ENCODE data around the gene JARID2. TPM values are rescaled to one million over a fixed set of nuclear protein-coding genes. Genes with fewer than 3 reads are reported as not detected.

Gene JARID2
- total RNA-seq, 1 donor from 2014 or later: 65.6 TPM

- Mint-ChIP-seq H3K27me3 (no peaks in the 10 kb centered on the region), H3K27ac (no peak overlapping the region), H3K4me3 (ENCODE audit: low read depth) (no peak overlapping the region), H3K4me1 (ENCODE audit: low read depth) (peaks cover 41% of the 10 kb centered on the region), H3K9me3 (ENCODE audit: low read depth) (no peaks in the 10 kb centered on the region), H3K36me3 (ENCODE audit: insufficient read depth) (peaks cover 9% of the 10 kb centered on the region)
- DNase-seq (ENCODE audit: low spot score, unreplicated experiment): no peak
- TF ChIP-seq CTCF (IDR thresholded peaks at IDR 0.05; ENCODE audit: unreplicated experiment): no peak
Observed at GRCh38 chr6:15483060-15483459, 237.2 kb downstream of the JARID2 start.

- no peak overlapping the region for H3K4me3 Mint-ChIP-seq (ENCODE audit: low read depth)
- no peaks in the 10 kb centered on the region for H3K27me3 Mint-ChIP-seq
- H3K4me1 Mint-ChIP-seq (ENCODE audit: low read depth): peaks cover 40% of the 10 kb centered on the region
- no peak for TF ChIP-seq CTCF (IDR thresholded peaks at IDR 0.05; ENCODE audit: unreplicated experiment)
- no peak for DNase-seq (ENCODE audit: low spot score, unreplicated experiment)
- H3K27ac Mint-ChIP-seq: peak overlapping the region; percentile 65
- peaks cover 12% of the 10 kb centered on the region for H3K36me3 Mint-ChIP-seq (ENCODE audit: insufficient read depth)
- no peaks in the 10 kb centered on the region for H3K9me3 Mint-ChIP-seq (ENCODE audit: low read depth)
Observed at GRCh38 chr6:15484140-15484539, 238.3 kb downstream of the JARID2 start.

- DNase-seq (ENCODE audit: low spot score, unreplicated experiment): no peak
- H3K4me1 Mint-ChIP-seq (ENCODE audit: low read depth): peaks cover 38% of the 10 kb centered on the region
- no peak overlapping the region for H3K27ac Mint-ChIP-seq
- no peaks in the 10 kb centered on the region for H3K27me3 Mint-ChIP-seq
- H3K4me3 Mint-ChIP-seq (ENCODE audit: low read depth): no peak overlapping the region
- no peak for TF ChIP-seq CTCF (IDR thresholded peaks at IDR 0.05; ENCODE audit: unreplicated experiment)
- H3K36me3 Mint-ChIP-seq (ENCODE audit: insufficient read depth): peaks cover 15% of the 10 kb centered on the region
- H3K9me3 Mint-ChIP-seq (ENCODE audit: low read depth): no peaks in the 10 kb centered on the region
Observed at GRCh38 chr6:15484821-15485220, 239.0 kb downstream of the JARID2 start.

- Mint-ChIP-seq H3K4me3 (ENCODE audit: low read depth) (no peak overlapping the region), H3K27me3 (no peaks in the 10 kb centered on the region), H3K4me1 (ENCODE audit: low read depth) (peaks cover 31% of the 10 kb centered on the region), H3K27ac (no peak overlapping the region), H3K9me3 (ENCODE audit: low read depth) (no peaks in the 10 kb centered on the region), H3K36me3 (ENCODE audit: insufficient read depth) (peaks cover 18% of the 10 kb centered on the region)
- DNase-seq (ENCODE audit: low spot score, unreplicated experiment): no peak
- TF ChIP-seq CTCF (IDR thresholded peaks at IDR 0.05; ENCODE audit: unreplicated experiment): no peak
Observed at GRCh38 chr6:15485936-15486335, 240.1 kb downstream of the JARID2 start.

GRCh38 chr6:15487262-15487661 is 241.4 kb downstream of the JARID2 start:
- H3K9me3 Mint-ChIP-seq (ENCODE audit: low read depth): no peaks in the 10 kb centered on the region
- DNase-seq (ENCODE audit: low spot score, unreplicated experiment): no peak
- H3K4me3 Mint-ChIP-seq (ENCODE audit: low read depth): no peak overlapping the region
- peaks cover 24% of the 10 kb centered on the region for H3K4me1 Mint-ChIP-seq (ENCODE audit: low read depth)
- peaks cover 18% of the 10 kb centered on the region for H3K36me3 Mint-ChIP-seq (ENCODE audit: insufficient read depth)
- H3K27me3 Mint-ChIP-seq: no peaks in the 10 kb centered on the region
- H3K27ac Mint-ChIP-seq: peak overlapping the region; percentile 57
- no peak for TF ChIP-seq CTCF (IDR thresholded peaks at IDR 0.05; ENCODE audit: unreplicated experiment)

All from progenitor cell of endocrine pancreas (in vitro differentiated cells).